ENCODE data around the gene DROSHA. TPM values are rescaled to one million over a fixed set of nuclear protein-coding genes. Genes with fewer than 3 reads are reported as not detected.
A peak's percentile ranks its signal among the peaks of the same experiment; 100 is the strongest.

The DROSHA gene
- total and polyA plus RNA-seq, 3 experiments from 2014 or later, result 22.2 to 75.0 (median 64.1) TPM

DNA sequence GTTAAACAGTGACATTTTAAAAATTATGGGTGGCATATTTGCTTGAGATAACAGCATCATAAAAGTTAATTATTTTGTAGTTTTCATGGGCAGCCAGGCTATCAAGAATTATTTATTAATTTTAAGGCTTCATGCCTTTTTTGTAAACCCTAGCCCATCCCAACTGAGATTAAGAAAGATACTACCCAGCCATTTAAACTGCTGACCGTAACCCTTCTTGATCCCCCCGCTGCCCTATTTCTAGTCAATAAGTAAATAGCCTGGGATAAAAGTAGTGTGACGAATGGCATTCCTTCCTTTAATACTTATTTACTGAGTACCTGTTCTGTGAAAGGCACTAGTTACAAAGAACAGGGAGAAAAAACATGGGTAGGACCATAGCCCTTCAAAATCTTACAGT lies 88.3 kb downstream of the DROSHA start:
- no peak overlapping the region for H3K4me3 Mint-ChIP-seq
- no peaks in the 10 kb centered on the region for H3K27me3 ChIP-seq (ENCODE audit: insufficient read depth, low read length, poor library complexity, severe bottlenecking)
- H3K27ac ChIP-seq (ENCODE audit: low read depth, low read length), result no peak overlapping the region
- peaks cover 0 to 5% (median 2%) of the 10 kb centered on the region in 3 donors for H3K4me1 Mint-ChIP-seq
- H3K4me3 ChIP-seq (ENCODE audit: low read length), result no peak overlapping the region
- ChIA-PET POLR2A (no interaction called here), CTCF (no interaction called here)
- no peak overlapping the region for H3K27ac Mint-ChIP-seq
- H3K36me3 ChIP-seq (ENCODE audit: insufficient read depth, low read length), result peaks cover 16% of the 10 kb centered on the region
- peaks cover 39 to 71% (median 50%) of the 10 kb centered on the region in 3 donors for H3K36me3 Mint-ChIP-seq
- H3K4me1 ChIP-seq (ENCODE audit: insufficient read depth, low read length), result no peaks in the 10 kb centered on the region
- no peak for DNase-seq
- no peaks in the 10 kb centered on the region for H3K9me3 ChIP-seq (ENCODE audit: low read length)
- H3K27me3 Mint-ChIP-seq, result no peaks in the 10 kb centered on the region
- no peaks in the 10 kb centered on the region for H3K9me3 Mint-ChIP-seq

DNA sequence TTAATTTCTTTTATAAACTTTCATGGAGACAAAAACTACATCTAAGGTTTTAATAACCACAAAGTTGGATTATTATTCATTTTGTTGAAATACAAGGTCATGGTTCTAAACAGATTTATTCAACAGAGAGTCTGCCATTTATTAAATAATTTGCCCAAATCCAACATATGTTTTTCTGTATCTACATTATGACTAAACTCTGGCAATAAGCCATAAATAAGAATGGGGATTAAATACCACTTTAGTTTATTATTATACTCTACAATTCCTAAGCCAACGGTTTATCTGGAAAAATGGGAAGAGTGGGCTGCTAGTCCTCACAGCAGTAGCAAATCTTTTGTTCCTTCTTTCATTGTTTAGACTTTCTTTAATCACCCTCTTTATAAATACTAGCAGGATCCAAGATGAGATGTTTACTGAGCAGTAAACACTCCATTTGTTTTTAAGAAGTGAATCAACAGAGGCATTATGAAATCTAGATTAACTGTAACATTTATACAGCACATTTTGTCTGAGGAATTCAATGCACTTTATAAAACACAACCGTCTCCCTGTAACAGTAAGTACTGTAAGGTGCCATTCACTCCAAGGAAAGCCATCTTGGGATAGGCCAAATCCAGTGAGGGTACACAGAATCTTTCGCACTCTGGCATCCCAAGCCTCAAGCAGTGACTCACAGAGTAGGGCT lies 89.7 kb downstream of the DROSHA start:
- Histone ChIP-seq H3K27ac (ENCODE audit: low read depth, low read length) (no peak overlapping the region), H3K36me3 (ENCODE audit: insufficient read depth, low read length) (peaks cover 16% of the 10 kb centered on the region), H3K9me3 (ENCODE audit: low read length) (no peaks in the 10 kb centered on the region), H3K27me3 (ENCODE audit: insufficient read depth, low read length, poor library complexity, severe bottlenecking) (no peaks in the 10 kb centered on the region), H3K4me3 (ENCODE audit: low read length) (no peak overlapping the region), H3K4me1 (ENCODE audit: insufficient read depth, low read length) (no peaks in the 10 kb centered on the region)
- Mint-ChIP-seq H3K4me1 (peaks cover 0 to 5% (median 2%) of the 10 kb centered on the region in 3 donors), H3K36me3 (peaks cover 34 to 72% (median 36%) of the 10 kb centered on the region in 3 donors), H3K4me3 (no peak overlapping the region), H3K27me3 (no peaks in the 10 kb centered on the region), H3K9me3 (no peaks in the 10 kb centered on the region), H3K27ac (peak overlapping the region in 1 of 8 donors; percentile 42)
- DNase-seq, result no peak
- ChIA-PET CTCF (interaction anchor here (1.3 kb wide), 1 partner anchor 12 kb away, joined by 3 read pairs; no protein-coding TSS in a partner anchor), POLR2A (no interaction called here)

DNA sequence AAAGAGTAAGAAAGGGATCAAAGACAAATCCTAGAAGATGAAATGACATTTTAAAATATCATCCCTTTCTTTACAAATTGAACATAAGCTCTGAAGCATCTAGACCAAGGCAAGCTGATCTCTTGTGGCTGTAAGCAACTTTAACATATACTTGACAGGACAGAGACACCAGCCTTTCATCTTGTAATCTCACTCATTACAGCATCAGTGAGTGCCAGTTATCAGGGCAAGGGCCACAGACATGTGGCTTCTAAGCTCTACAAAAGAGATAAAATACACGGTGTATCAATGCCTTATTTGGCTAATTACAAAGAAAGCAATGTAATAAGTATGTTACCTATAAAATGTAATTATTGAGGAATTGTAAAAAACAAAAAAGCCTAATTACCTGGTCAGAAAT lies 95.0 kb downstream of the DROSHA start:
- H3K36me3 ChIP-seq (ENCODE audit: insufficient read depth, low read length), result peaks cover 30% of the 10 kb centered on the region

DNA sequence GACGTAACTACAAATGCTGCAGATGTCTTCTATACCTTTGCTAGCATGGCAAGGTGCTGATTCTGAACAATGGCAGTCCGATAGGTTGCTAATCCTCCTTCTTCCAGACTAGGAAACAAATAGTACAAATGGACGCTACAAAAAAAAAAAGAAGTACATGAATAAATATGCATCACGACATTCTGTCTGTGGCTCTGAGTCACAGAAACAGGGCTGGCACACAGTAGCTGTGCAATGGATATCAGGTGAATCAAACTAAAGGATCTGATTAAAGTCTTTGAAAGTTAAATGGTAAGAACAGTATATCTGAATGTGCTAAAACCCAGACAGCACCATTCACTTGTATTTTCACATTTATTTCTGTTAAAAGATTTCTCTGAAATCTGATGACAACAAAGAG lies 96.2 kb downstream of the DROSHA start:
- Histone ChIP-seq H3K4me3 (ENCODE audit: low read length) (no peak overlapping the region), H3K27me3 (ENCODE audit: insufficient read depth, low read length, poor library complexity, severe bottlenecking) (no peaks in the 10 kb centered on the region), H3K27ac (ENCODE audit: low read depth, low read length) (no peak overlapping the region), H3K4me1 (ENCODE audit: insufficient read depth, low read length) (no peaks in the 10 kb centered on the region), H3K36me3 (ENCODE audit: insufficient read depth, low read length) (peaks cover 30% of the 10 kb centered on the region), H3K9me3 (ENCODE audit: low read length) (no peaks in the 10 kb centered on the region)
- DNase-seq, result no peak
- H3K4me3 Mint-ChIP-seq, result no peak overlapping the region
- no peak overlapping the region for H3K27ac Mint-ChIP-seq
- no peaks in the 10 kb centered on the region for H3K9me3 Mint-ChIP-seq
- ChIA-PET CTCF (no interaction called here), POLR2A (no interaction called here)
- peaks cover 0 to 2% (median 0%) of the 10 kb centered on the region in 3 donors for H3K4me1 Mint-ChIP-seq
- peaks cover 20 to 86% (median 36%) of the 10 kb centered on the region in 3 donors for H3K36me3 Mint-ChIP-seq
- H3K27me3 Mint-ChIP-seq, result no peaks in the 10 kb centered on the region

More for the DNA sequence above, 95.0 kb downstream of the DROSHA start:
- Mint-ChIP-seq H3K4me1 (peaks cover 0 to 2% (median 0%) of the 10 kb centered on the region in 3 donors), H3K4me3 (no peak overlapping the region), H3K9me3 (no peaks in the 10 kb centered on the region), H3K27me3 (no peaks in the 10 kb centered on the region), H3K36me3 (peaks cover 20 to 80% (median 32%) of the 10 kb centered on the region in 3 donors), H3K27ac (no peak overlapping the region)
- DNase-seq, result no peak
- Histone ChIP-seq H3K9me3 (ENCODE audit: low read length) (no peaks in the 10 kb centered on the region), H3K4me1 (ENCODE audit: insufficient read depth, low read length) (no peaks in the 10 kb centered on the region), H3K27me3 (ENCODE audit: insufficient read depth, low read length, poor library complexity, severe bottlenecking) (no peaks in the 10 kb centered on the region), H3K4me3 (ENCODE audit: low read length) (no peak overlapping the region), H3K27ac (ENCODE audit: low read depth, low read length) (no peak overlapping the region)
- CTCF ChIA-PET, result no interaction called here
- POLR2A ChIA-PET, result no interaction called here

DNA sequence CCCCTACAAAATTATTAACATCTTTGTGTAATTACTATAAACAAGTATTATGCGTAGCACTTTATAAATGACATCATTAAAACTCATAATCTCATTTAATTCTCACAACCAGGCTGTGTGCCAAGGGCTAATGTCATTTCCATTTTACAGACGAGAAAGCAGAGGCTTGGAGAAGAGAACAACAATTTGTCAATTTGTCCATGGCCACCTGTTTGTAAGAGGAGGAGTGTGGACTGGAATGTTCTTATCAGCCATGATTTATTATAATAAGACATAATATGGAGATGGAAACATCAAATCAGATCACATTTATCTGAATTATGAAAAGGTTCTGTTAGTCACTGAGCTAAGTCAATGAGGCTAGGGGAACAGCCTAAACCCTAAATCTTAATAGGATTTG lies 97.0 kb downstream of the DROSHA start:
- Mint-ChIP-seq H3K4me3 (no peak overlapping the region), H3K27me3 (no peaks in the 10 kb centered on the region), H3K27ac (no peak overlapping the region), H3K36me3 (peaks cover 20 to 92% (median 38%) of the 10 kb centered on the region in 3 donors), H3K4me1 (peaks cover 0 to 6% (median 1%) of the 10 kb centered on the region in 3 donors), H3K9me3 (no peaks in the 10 kb centered on the region)
- Histone ChIP-seq H3K27ac (ENCODE audit: low read depth, low read length) (no peak overlapping the region), H3K4me3 (ENCODE audit: low read length) (no peak overlapping the region), H3K9me3 (ENCODE audit: low read length) (no peaks in the 10 kb centered on the region), H3K36me3 (ENCODE audit: insufficient read depth, low read length) (peaks cover 30% of the 10 kb centered on the region), H3K27me3 (ENCODE audit: insufficient read depth, low read length, poor library complexity, severe bottlenecking) (no peaks in the 10 kb centered on the region), H3K4me1 (ENCODE audit: insufficient read depth, low read length) (no peaks in the 10 kb centered on the region)
- POLR2A ChIA-PET, result no interaction called here
- CTCF ChIA-PET, result no interaction called here
- no peak for DNase-seq

DNA sequence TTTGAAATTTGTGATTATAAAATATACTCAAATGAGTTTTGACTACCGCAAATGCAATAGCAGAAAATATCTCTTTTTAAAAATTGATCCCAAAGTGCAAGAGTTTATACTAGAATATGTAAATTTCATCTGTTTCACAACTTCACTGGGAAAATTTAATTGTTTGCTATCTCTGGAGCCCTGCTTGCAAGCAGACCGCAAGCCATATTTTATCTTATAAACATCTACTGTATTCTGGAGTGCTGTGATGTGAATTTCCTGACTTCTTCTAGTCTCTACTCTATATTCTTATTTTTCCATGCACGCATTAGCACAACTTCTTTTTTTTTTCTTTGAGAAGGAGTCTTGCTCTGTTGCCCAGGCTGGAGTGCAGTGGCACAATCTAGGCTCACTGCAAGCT lies 98.7 kb downstream of the DROSHA start:
- Mint-ChIP-seq H3K27me3 (no peaks in the 10 kb centered on the region), H3K9me3 (no peaks in the 10 kb centered on the region), H3K27ac (no peak overlapping the region), H3K4me3 (no peak overlapping the region), H3K4me1 (peaks cover 0 to 6% (median 0%) of the 10 kb centered on the region in 3 donors), H3K36me3 (peaks cover 20 to 84% (median 37%) of the 10 kb centered on the region in 3 donors)
- H3K27me3 ChIP-seq (ENCODE audit: insufficient read depth, low read length, poor library complexity, severe bottlenecking), result no peaks in the 10 kb centered on the region
- no peak for DNase-seq
- no peaks in the 10 kb centered on the region for H3K9me3 ChIP-seq (ENCODE audit: low read length)
- no peak overlapping the region for H3K4me3 ChIP-seq (ENCODE audit: low read length)
- CTCF ChIA-PET, result no interaction called here
- H3K27ac ChIP-seq (ENCODE audit: low read depth, low read length), result no peak overlapping the region
- H3K36me3 ChIP-seq (ENCODE audit: insufficient read depth, low read length), result peaks cover 20% of the 10 kb centered on the region
- no peaks in the 10 kb centered on the region for H3K4me1 ChIP-seq (ENCODE audit: insufficient read depth, low read length)
- POLR2A ChIA-PET, result no interaction called here

DNA sequence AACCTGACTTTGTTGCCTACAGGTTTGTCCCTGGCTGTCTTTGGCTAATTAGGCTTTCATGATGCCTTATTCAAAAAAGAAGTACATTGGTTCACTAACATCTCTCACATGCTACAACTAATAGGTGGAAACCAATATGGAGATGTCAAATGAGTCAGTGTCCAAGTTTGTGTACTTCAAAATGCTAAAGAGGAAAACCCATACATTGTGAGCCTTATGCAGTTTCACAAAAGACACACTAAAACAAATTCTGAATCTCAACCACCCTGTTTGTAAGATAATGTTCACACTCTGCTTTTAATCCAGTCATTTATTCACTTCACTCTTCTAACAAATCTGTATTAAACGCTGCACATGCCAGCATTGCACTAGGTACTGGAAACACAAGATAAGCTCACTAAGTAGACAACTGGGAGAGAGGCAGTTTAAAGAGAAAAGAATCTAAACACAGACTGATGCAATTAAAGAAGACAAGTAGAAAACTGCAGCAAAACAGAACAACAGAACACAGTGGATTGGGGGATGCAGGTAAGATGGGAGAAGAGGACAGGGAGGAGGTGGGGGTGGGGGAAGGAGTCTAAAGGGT lies 104.1 kb downstream of the DROSHA start:
- POLR2A ChIA-PET, result no interaction called here
- peaks cover 0 to 6% (median 0%) of the 10 kb centered on the region in 3 donors for H3K4me1 Mint-ChIP-seq
- H3K27ac Mint-ChIP-seq, result peak overlapping the region in 2 of 8 donors; percentile 14 to 57
- H3K36me3 Mint-ChIP-seq, result peaks cover 8 to 75% (median 42%) of the 10 kb centered on the region in 3 donors
- CTCF ChIA-PET, result no interaction called here
- H3K9me3 Mint-ChIP-seq, result no peaks in the 10 kb centered on the region
- no peak for DNase-seq
- Histone ChIP-seq H3K9me3 (ENCODE audit: low read length) (no peaks in the 10 kb centered on the region), H3K4me3 (ENCODE audit: low read length) (no peak overlapping the region), H3K4me1 (ENCODE audit: insufficient read depth, low read length) (no peaks in the 10 kb centered on the region), H3K27me3 (ENCODE audit: insufficient read depth, low read length, poor library complexity, severe bottlenecking) (no peaks in the 10 kb centered on the region), H3K27ac (ENCODE audit: low read depth, low read length) (no peak overlapping the region), H3K36me3 (ENCODE audit: insufficient read depth, low read length) (no peaks in the 10 kb centered on the region)
- no peak overlapping the region for H3K4me3 Mint-ChIP-seq
- no peaks in the 10 kb centered on the region for H3K27me3 Mint-ChIP-seq

DNA sequence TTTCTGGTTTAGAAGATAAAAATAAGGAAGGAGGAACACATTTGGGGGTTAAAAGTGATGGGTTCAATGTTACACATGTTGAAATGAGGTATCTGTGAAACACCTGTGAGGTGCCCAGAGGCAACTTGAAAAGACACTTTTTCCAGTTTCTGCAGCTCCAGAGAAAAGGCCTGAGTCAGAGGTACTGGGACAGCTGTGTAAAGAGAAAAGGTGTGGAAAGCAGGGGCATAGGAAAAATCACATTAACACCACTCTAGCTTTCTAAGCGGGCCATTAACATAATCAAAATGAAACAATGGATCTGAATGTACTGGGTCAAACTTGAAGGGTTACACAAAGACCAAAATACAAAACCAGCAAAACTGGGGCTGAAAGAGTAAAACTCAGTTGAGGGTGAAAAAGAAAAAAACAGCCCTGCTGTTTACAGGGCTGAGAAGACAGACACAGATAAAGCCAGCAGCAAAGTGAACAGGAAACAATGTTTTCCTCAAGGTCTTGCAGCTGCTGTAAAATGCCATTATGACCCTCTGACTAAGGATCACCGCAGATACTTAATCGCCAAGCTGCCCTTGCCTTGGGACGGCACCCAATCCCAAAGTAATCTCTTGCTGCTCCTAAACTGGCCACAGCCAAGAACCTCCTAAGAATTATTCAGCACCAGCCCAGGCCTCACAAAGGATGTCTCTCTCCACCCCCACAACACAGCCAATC lies 104.7 kb downstream of the DROSHA start:
- no peak overlapping the region for H3K27ac ChIP-seq (ENCODE audit: low read depth, low read length)
- no peaks in the 10 kb centered on the region for H3K36me3 ChIP-seq (ENCODE audit: insufficient read depth, low read length)
- CTCF ChIA-PET, result no interaction called here
- H3K27me3 ChIP-seq (ENCODE audit: insufficient read depth, low read length, poor library complexity, severe bottlenecking), result no peaks in the 10 kb centered on the region
- Mint-ChIP-seq H3K27ac (peak overlapping the region in 1 of 8 donors; percentile 19), H3K27me3 (no peaks in the 10 kb centered on the region), H3K9me3 (no peaks in the 10 kb centered on the region), H3K4me1 (peaks cover 0 to 6% (median 0%) of the 10 kb centered on the region in 3 donors), H3K36me3 (peaks cover 8 to 75% (median 41%) of the 10 kb centered on the region in 3 donors), H3K4me3 (no peak overlapping the region)
- H3K9me3 ChIP-seq (ENCODE audit: low read length), result no peaks in the 10 kb centered on the region
- no peaks in the 10 kb centered on the region for H3K4me1 ChIP-seq (ENCODE audit: insufficient read depth, low read length)
- H3K4me3 ChIP-seq (ENCODE audit: low read length), result no peak overlapping the region
- DNase-seq, result no peak
- POLR2A ChIA-PET, result no interaction called here

All from CD8-positive, alpha-beta memory T cell (primary cell).